NOMO-1 treated with DMSO at 0.1 percent for 48 hours (cell line): ENCODE measurements around the gene GAS2L3.
"Not testable (repeated sequence)": the region's sequence is repeated elsewhere in the genome, so short reads cannot be mapped to it uniquely, and the experiment has no call there.

ENCODE experiments used
- DNase-seq: peaks from one replicate; lab custom pipeline; 2025; ENCODE audit not compliant: unreplicated experiment; lab: John Stamatoyannopoulos, UW

Gene GAS2L3

GRCh38 chr12:100573292-100574186 is at the start of gene GAS2L3:
GAS2L3 (plus strand) TSS chr12:100573684; CDS start chr12:100594905, 21,221 bp downstream.
- peak; percentile 87 for DNase-seq

- DNase-seq = no peak
These were observed 45.5 kb upstream of the GAS2L3 start for GRCh38 chr12:100528034-100528433.

GRCh38 chr12:100528471-100529127 is 44.9 kb upstream of the GAS2L3 start:
- no peak for DNase-seq

- DNase-seq = no peak
These were observed 43.6 kb upstream of the GAS2L3 start for GRCh38 chr12:100529756-100530350.

- DNase-seq = no peak
These were observed 40.1 kb upstream of the GAS2L3 start for GRCh38 chr12:100533376-100533775.

GRCh38 chr12:100534625-100535227 is 38.8 kb upstream of the GAS2L3 start:
- DNase-seq = no peak

GRCh38 chr12:100539202-100539601 is 34.3 kb upstream of the GAS2L3 start:
- peak; percentile 14 for DNase-seq

- no peak for DNase-seq
These were observed 29.3 kb upstream of the GAS2L3 start for GRCh38 chr12:100544165-100544564.

- DNase-seq = no peak
These were observed 28.4 kb upstream of the GAS2L3 start for GRCh38 chr12:100545092-100545491.

- DNase-seq = no peak
These were observed 19.5 kb upstream of the GAS2L3 start for GRCh38 chr12:100553936-100554335.

GRCh38 chr12:100554608-100555077 is 18.8 kb upstream of the GAS2L3 start:
- DNase-seq = peak; percentile 61

- DNase-seq = no peak
These were observed 17.8 kb upstream of the GAS2L3 start for GRCh38 chr12:100555722-100556121.

GRCh38 chr12:100557357-100557756 is 16.1 kb upstream of the GAS2L3 start:
- no peak for DNase-seq

- not testable (repeated sequence) for DNase-seq
These were observed 14.2 kb upstream of the GAS2L3 start for GRCh38 chr12:100559261-100559660.

GRCh38 chr12:100564090-100564489 is 9.4 kb upstream of the GAS2L3 start:
- DNase-seq = no peak

GRCh38 chr12:100564905-100565467 is 8.5 kb upstream of the GAS2L3 start:
- no peak for DNase-seq

- no peak for DNase-seq
These were observed 7.4 kb upstream of the GAS2L3 start for GRCh38 chr12:100565987-100566545.

- DNase-seq = peak; percentile 86
These were observed 6.4 kb upstream of the GAS2L3 start for GRCh38 chr12:100566887-100567637.

GRCh38 chr12:100567945-100568344 is 5.5 kb upstream of the GAS2L3 start:
- DNase-seq = peak; percentile 44

GRCh38 chr12:100572184-100572583 is 1.3 kb upstream of the GAS2L3 start:
- no peak for DNase-seq
